ENCODE data around the gene DLEU7. TPM values are rescaled to one million over a fixed set of nuclear protein-coding genes. Genes with fewer than 3 reads are reported as not detected.

DLEU7 gene
- total RNA-seq, 1 experiment from 2014 or later: 1.5 TPM

DNA sequence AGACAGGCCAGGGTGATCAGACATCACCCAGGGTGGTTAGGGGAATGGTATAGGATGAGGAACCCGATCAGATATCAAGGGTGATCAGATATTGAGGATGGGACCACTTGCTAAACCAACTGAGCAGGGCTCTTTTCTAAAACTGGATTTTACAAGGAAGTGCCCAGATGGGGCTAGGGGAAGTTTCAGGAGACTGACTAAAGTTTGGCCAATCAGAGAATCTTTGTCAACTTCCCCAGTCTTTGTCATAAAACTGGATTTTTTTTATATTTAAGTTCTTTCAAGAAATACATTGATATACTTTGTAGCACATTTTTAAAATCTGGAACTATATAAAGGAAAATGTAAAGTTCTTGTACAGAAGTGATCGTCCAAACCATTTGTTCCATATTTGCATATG lies 30.5 kb upstream of the DLEU7 start:
- Histone ChIP-seq H3K4me1 (ENCODE audit: insufficient read depth, low read length) (no peaks in the 10 kb centered on the region), H2BK15ac (ENCODE audit: low read depth, low read length) (no peak overlapping the region), H2AK5ac (ENCODE audit: insufficient read length, low read length) (no peak overlapping the region), H3K23ac (ENCODE audit: insufficient read length, low read depth, low read length) (no peak overlapping the region), H4K91ac (ENCODE audit: insufficient read length, low read depth, low read length) (no peak overlapping the region), H2BK120ac (ENCODE audit: low read depth, low read length, poor library complexity, severe bottlenecking) (no peak overlapping the region), H3K56ac (ENCODE audit: insufficient read length, low read depth, low read length) (no peak overlapping the region), H3K27ac (ENCODE audit: insufficient read length, low read depth, low read length) (no peak overlapping the region), H3K27me3 (ENCODE audit: insufficient read depth, low read length) (no peaks in the 10 kb centered on the region), H3K23me2 (ENCODE audit: insufficient read length, low read depth, low read length, poor library complexity, severe bottlenecking) (no peaks in the 10 kb centered on the region), H3K18ac (ENCODE audit: insufficient read length, low read depth, low read length) (no peak overlapping the region), H3K79me1 (ENCODE audit: insufficient read depth, low read depth, low read length, poor library complexity, severe bottlenecking) (no peaks in the 10 kb centered on the region), H2BK12ac (ENCODE audit: insufficient read length, low read depth, low read length) (no peak overlapping the region), H4K8ac (replicated peaks; ENCODE audit: insufficient read length, low read depth, low read length) (no peak overlapping the region), H4K5ac (ENCODE audit: insufficient read length, low read depth, low read length) (no peak overlapping the region), H3K9me3 (ENCODE audit: control insufficient read depth, low read depth, low read length) (no peaks in the 10 kb centered on the region), H3K14ac (ENCODE audit: insufficient read depth, low read length) (no peak overlapping the region), H3K4me2 (ENCODE audit: insufficient read depth, insufficient read length, low read length) (no peak overlapping the region), H3K4ac (ENCODE audit: low read depth, low read length) (no peak overlapping the region), H2BK5ac (ENCODE audit: insufficient read length, low read length) (no peak overlapping the region), H3T11ph (ENCODE audit: low read length) (no peak overlapping the region), H3K79me2 (ENCODE audit: insufficient read depth, low read length) (no peaks in the 10 kb centered on the region), H2AFZ (ENCODE audit: low read length) (no peak overlapping the region), H2BK20ac (ENCODE audit: low read depth, low read length, poor library complexity, severe bottlenecking) (no peak overlapping the region), H4K20me1 (ENCODE audit: control insufficient read depth, insufficient read depth, insufficient read length) (no peaks in the 10 kb centered on the region), H3K9ac (ENCODE audit: extremely low read depth, insufficient read length, low read length) (no peak overlapping the region)
- Mint-ChIP-seq H3K27me3 (ENCODE audit: low read depth) (no peaks in the 10 kb centered on the region), H3K4me1 (no peaks in the 10 kb centered on the region), H3K9me3 (no peaks in the 10 kb centered on the region; a peak in 1 of 5 replicates), H3K36me3 (ENCODE audit: insufficient read depth in 1 of 3, low read depth in 3 of 3) (no peaks in the 10 kb centered on the region; a peak in 1 of 7 replicates), H3K27ac (peak overlapping the region in 1 of 3 experiments; percentile 10; a peak in 2 of 7 replicates), H3K4me3 (no peak overlapping the region)
- WGBS (ENCODE audit: extremely low coverage, insufficient read length, low lambda C conversion rate): no CpG with 5 or more reads among the region's 2 CpGs
- TF ChIP-seq, protein P1, sequence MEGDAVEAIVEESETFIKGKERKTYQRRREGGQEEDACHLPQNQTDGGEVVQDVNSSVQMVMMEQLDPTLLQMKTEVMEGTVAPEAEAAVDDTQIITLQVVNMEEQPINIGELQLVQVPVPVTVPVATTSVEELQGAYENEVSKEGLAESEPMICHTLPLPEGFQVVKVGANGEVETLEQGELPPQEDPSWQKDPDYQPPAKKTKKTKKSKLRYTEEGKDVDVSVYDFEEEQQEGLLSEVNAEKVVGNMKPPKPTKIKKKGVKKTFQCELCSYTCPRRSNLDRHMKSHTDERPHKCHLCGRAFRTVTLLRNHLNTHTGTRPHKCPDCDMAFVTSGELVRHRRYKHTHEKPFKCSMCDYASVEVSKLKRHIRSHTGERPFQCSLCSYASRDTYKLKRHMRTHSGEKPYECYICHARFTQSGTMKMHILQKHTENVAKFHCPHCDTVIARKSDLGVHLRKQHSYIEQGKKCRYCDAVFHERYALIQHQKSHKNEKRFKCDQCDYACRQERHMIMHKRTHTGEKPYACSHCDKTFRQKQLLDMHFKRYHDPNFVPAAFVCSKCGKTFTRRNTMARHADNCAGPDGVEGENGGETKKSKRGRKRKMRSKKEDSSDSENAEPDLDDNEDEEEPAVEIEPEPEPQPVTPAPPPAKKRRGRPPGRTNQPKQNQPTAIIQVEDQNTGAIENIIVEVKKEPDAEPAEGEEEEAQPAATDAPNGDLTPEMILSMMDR (conservative IDR thresholded peaks at IDR 0.05): no peak
- no peak for DNase-seq

Measured in H9 (cell line).